Aorta (tissue), 5 donors: ENCODE measurements around the gene SECISBP2. TPM values are rescaled to one million over a fixed set of nuclear protein-coding genes. Genes with fewer than 3 reads are reported as not detected.

Experiments
- ATAC-seq: fragments of 200-7000 bp; cut with Tn5 transposase; one replicate; pipeline ENCODE4 v1.9.1; 2022; ENCODE audit warnings: moderate library complexity; ENCODE audit not compliant: low FRiP score
- DNase-seq, 2 donors: peaks; one replicate each; pipeline ENCODE4 v3.0.0-alpha.2; 2020
- H3K27ac ChIP-seq, 2 donors: one replicate each; pipeline ENCODE4 v1.5.1; 2013; ENCODE audit warnings: low read length in 2 of 2, mild to moderate bottlenecking in 2 of 2, moderate library complexity in 2 of 2, control low read depth in 1 of 2, inconsistent platforms in 1 of 2, low read depth in 1 of 2
- H3K27me3 ChIP-seq, 2 donors: one replicate each; pipeline ENCODE4 v1.6.1; 2013; ENCODE audit warnings: control low read depth in 1 of 2, low read length in 1 of 2, mild to moderate bottlenecking in 1 of 2, moderate library complexity in 1 of 2; ENCODE audit not compliant: insufficient read depth in 2 of 2, control insufficient read depth in 1 of 2
- H3K36me3 ChIP-seq, 2 donors: one replicate each; pipeline ENCODE4 v1.6.1; 2013; ENCODE audit warnings: control low read depth in 1 of 2, low read length in 1 of 2, mild to moderate bottlenecking in 1 of 2; ENCODE audit not compliant: insufficient read depth in 2 of 2, control insufficient read depth in 1 of 2
- H3K4me1 ChIP-seq, 2 donors: one replicate each; pipeline ENCODE4 v1.6.1; 2013; ENCODE audit warnings: low read length in 2 of 2, control low read depth in 1 of 2, mild to moderate bottlenecking in 1 of 2, moderate library complexity in 1 of 2; ENCODE audit not compliant: insufficient read depth in 2 of 2, control insufficient read depth in 1 of 2
- H3K4me3 ChIP-seq, 2 donors: one replicate each; pipeline ENCODE4 v1.5.1; 2013; ENCODE audit warnings: low read length in 2 of 2, control low read depth in 1 of 2, mild to moderate bottlenecking in 1 of 2
- H3K9me3 ChIP-seq: one replicate; pipeline ENCODE4 v1.6.1; 2013; ENCODE audit warnings: mild to moderate bottlenecking, low read length; ENCODE audit not compliant: control insufficient read depth
- WGBS, 2 donors: extraction: QIAGEN DNeasy Blood & Tissue Kit; methylation state at CpG; one replicate each; pipeline ENCODE4 v1.1.7; 2013; 5-methylcytosine and 5-hydroxymethylcytosine counted together
- intact Hi-C, 2 donors: fragments of 100-400 bp; cut with DNase I; formaldehyde crosslinking; loops; one replicate each; pipeline versions ENCODE4 v1.14.2 to v1.15.0; 2022
- polyA plus RNA-seq, 2 donors: library from polyadenylated mRNA; stranded (reverse); fragments of 200-250 nt; gene quantifications; one replicate each; pipeline ENCODE4 v1.2.3, GENCODE V29; 2013
- total RNA-seq, 2 donors: library from RNA; stranded (reverse); fragmentation: NEBNext Ultra II Directional; extraction: Animal tissue kit (Norgen Biotek cat#: 25700); gene quantifications; one replicate each; pipeline ENCODE4 v1.2.1, GENCODE V29; 2021
- donor health status: healthy with polysubstance abuse.
- donor health status: Bipolar disorder and iron deficiency.
- donor health status: DM: no; HTN: no; CAD: no.
- donor health status: DM: no; HTN: no; CAD: no.
- donor health status: DM: yes; HTN: yes; CAD: no.

Gene SECISBP2
- total and polyA plus RNA-seq, 4 donors, result 7.0 to 49.0 (median 38.6) TPM

- intact Hi-C loops, result no loop called here
- Histone ChIP-seq H3K4me3 (no peak overlapping the region), H3K27ac (no peak overlapping the region), H3K9me3 (no peaks in the 10 kb centered on the region), H3K36me3 (no peaks in the 10 kb centered on the region), H3K27me3 (no peaks in the 10 kb centered on the region), H3K4me1 (no peaks in the 10 kb centered on the region)
- DNase-seq, result no peak
- WGBS, 2 donors, result 86 to 87% methylated on average over 7 of the region's 7 CpGs
- ATAC-seq, result no peak
Measured at GRCh38 chr9:89304020-89304833, 14.1 kb upstream of the SECISBP2 start.

GRCh38 chr9:89304834-89305188 is 13.5 kb upstream of the SECISBP2 start:
- 94 to 95% methylated on average over 2 of the region's 2 CpGs for WGBS, 2 donors
- Histone ChIP-seq H3K9me3 (no peaks in the 10 kb centered on the region), H3K4me1 (no peaks in the 10 kb centered on the region), H3K4me3 (no peak overlapping the region), H3K36me3 (no peaks in the 10 kb centered on the region), H3K27ac (no peak overlapping the region), H3K27me3 (no peaks in the 10 kb centered on the region)
- DNase-seq (no peak), ATAC-seq (no peak)
- intact Hi-C loops, result no loop called here

GRCh38 chr9:89305868-89306267 is 12.4 kb upstream of the SECISBP2 start:
- no peaks in the 10 kb centered on the region for H3K9me3 ChIP-seq
- H3K27me3 ChIP-seq, result no peaks in the 10 kb centered on the region
- intact Hi-C loops, result no loop called here
- DNase-seq, result no peak
- no peak for ATAC-seq
- no peaks in the 10 kb centered on the region for H3K4me1 ChIP-seq
- H3K4me3 ChIP-seq, result no peak overlapping the region
- H3K27ac ChIP-seq, result no peak overlapping the region
- H3K36me3 ChIP-seq, result no peaks in the 10 kb centered on the region
- 65 to 68% methylated on average over 3 of the region's 3 CpGs for WGBS, 2 donors

- Histone ChIP-seq H3K4me1 (no peaks in the 10 kb centered on the region), H3K27ac (no peak overlapping the region), H3K36me3 (no peaks in the 10 kb centered on the region), H3K4me3 (no peak overlapping the region), H3K9me3 (no peaks in the 10 kb centered on the region), H3K27me3 (no peaks in the 10 kb centered on the region)
- intact Hi-C loops, result no loop called here
- DNase-seq, result no peak
- ATAC-seq, result no peak
- 89 to 91% methylated on average over 6 of the region's 6 CpGs for WGBS, 2 donors
Measured at GRCh38 chr9:89309166-89309565, 9.1 kb upstream of the SECISBP2 start.

GRCh38 chr9:89309608-89310474 is 8.5 kb upstream of the SECISBP2 start:
- Histone ChIP-seq H3K4me1 (no peaks in the 10 kb centered on the region), H3K9me3 (no peaks in the 10 kb centered on the region), H3K27ac (peak overlapping the region; percentile 90 to 91), H3K4me3 (peak overlapping the region; percentile 46 to 73), H3K36me3 (no peaks in the 10 kb centered on the region), H3K27me3 (no peaks in the 10 kb centered on the region)
- DNase-seq (no peak), ATAC-seq (no peak)
- WGBS, 2 donors, result 20 to 22% methylated on average over 23 of the region's 23 CpGs
- intact Hi-C loops, result no loop called here

- Histone ChIP-seq H3K27ac (peak within 1 kb of the TSS; percentile 90 to 91), H3K9me3 (no peaks in the 10 kb centered on the region), H3K36me3 (no peaks in the 10 kb centered on the region), H3K27me3 (no peaks in the 10 kb centered on the region), H3K4me3 (peak within 1 kb of the TSS; percentile 46 to 73), H3K4me1 (no peaks in the 10 kb centered on the region)
- 0% methylated on average over 86 of the region's 86 CpGs for WGBS, 2 donors
- intact Hi-C loops, result no loop called here
- ATAC-seq, result peak; percentile 99
- DNase-seq, result peak; percentile 100
Measured at GRCh38 chr9:89310475-89311345, 7.6 kb upstream of the SECISBP2 start, which contains the start of gene CKS2. Gene CKS2 (plus strand): TSS chr9:89311195. CDS start chr9:89311293, 98 bp downstream.

- H3K27ac ChIP-seq, result no peak overlapping the region
- H3K36me3 ChIP-seq, result no peaks in the 10 kb centered on the region
- DNase-seq (peak in 1 of 2 donors; percentile 82), ATAC-seq (peak; percentile 12)
- intact Hi-C loops, result no loop called here
- WGBS, 2 donors, result 1% methylated on average over 29 to 54 of the region's 54 CpGs
- peak overlapping the region; percentile 24 to 36 for H3K4me3 ChIP-seq
- H3K4me1 ChIP-seq, result no peaks in the 10 kb centered on the region
- no peaks in the 10 kb centered on the region for H3K9me3 ChIP-seq
- H3K27me3 ChIP-seq, result no peaks in the 10 kb centered on the region
Measured at GRCh38 chr9:89311346-89312221, 6.7 kb upstream of the SECISBP2 start.

GRCh38 chr9:89312222-89312571 is 6.1 kb upstream of the SECISBP2 start:
- Histone ChIP-seq H3K36me3 (no peaks in the 10 kb centered on the region), H3K4me3 (no peak overlapping the region), H3K27ac (no peak overlapping the region), H3K27me3 (no peaks in the 10 kb centered on the region), H3K4me1 (no peaks in the 10 kb centered on the region), H3K9me3 (no peaks in the 10 kb centered on the region)
- ATAC-seq, result no peak
- DNase-seq, result no peak
- 1% methylated on average over 8 of the region's 8 CpGs for WGBS, 2 donors
- intact Hi-C loops, result no loop called here
